Stimulated activated CD4-positive, alpha-beta T cell treated with anti-CD3 and anti-CD28 coated beads, Interleukin-1b, Interleukin-23, amount 100 ng/mL, for 24 hours (primary cell): ENCODE data around the gene CCR3.
"Not testable (repeated sequence)": the region's sequence is repeated elsewhere in the genome, so short reads cannot be mapped to it uniquely, and the experiment has no call there.

Experiments
- DNase-seq, 4 experiments: peaks; one replicate each; pipeline ENCODE4 v3.0.0-alpha.2; 2020; ENCODE audit warnings: low read depth in 4 of 4, low spot score in 1 of 4

CCR3 gene

DNA sequence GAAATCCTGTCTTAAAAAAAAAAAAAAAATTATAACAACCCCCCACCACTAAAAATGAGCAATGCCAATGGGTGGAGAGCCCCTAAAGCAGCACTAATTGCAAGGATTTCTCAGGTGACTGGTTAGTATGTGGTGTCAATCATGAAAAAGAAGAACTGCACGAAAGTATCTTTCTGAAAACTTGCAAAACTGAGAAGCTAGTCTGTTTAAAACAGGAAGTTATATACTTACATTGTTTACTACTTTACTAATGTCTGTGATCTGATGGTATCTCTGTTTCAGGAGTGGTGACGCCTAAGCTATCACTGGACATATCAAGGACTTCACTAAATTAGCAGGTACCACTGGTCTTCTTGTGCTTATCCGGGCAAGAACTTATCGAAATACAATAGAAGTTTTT lies at the start of gene CCR3:
Gene CCR3 (plus strand): TSS at position 341 of the 400 bp plus-strand sequence. CDS start 22,699 bp downstream, outside the sequence.
- no peak for DNase-seq

DNA sequence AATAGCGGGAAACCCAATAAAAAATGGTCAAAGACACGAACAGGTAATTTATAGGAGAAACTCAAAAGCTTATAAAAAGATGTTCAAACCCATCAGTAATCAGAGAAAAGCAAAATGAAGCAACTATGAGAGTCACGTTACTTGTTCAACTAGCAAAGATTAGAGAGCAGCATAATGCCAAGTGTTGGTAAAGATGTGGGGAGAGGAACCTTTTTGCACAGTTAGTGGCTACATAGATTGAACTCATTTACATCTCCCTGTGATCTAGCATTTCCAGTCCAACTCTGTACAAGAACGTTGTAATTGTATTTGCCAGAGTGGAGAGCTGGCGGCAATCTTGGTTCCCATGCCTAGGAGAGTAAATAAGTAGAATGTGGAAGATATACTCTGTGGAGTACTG lies 49.3 kb upstream of the CCR3 start:
- DNase-seq = no peak

DNA sequence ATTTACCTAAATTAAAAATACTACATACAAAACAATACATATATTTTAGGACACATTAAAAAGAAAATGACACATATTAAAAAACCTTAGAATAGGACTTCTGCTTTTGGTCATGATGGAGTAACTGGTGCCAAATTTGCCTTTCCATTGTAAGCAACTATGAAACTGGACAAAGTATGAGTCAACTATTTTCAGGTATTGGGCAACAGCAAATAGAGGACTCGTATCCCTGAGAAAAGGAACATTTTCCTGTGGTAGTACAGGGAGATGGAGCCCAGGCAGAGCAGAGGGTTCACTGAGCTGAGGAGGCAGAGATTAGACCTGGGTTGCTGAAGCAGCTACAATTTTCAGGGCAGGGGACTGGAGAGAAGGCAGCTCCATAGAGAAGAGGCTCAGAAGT lies 48.8 kb upstream of the CCR3 start:
- no peak for DNase-seq

DNA sequence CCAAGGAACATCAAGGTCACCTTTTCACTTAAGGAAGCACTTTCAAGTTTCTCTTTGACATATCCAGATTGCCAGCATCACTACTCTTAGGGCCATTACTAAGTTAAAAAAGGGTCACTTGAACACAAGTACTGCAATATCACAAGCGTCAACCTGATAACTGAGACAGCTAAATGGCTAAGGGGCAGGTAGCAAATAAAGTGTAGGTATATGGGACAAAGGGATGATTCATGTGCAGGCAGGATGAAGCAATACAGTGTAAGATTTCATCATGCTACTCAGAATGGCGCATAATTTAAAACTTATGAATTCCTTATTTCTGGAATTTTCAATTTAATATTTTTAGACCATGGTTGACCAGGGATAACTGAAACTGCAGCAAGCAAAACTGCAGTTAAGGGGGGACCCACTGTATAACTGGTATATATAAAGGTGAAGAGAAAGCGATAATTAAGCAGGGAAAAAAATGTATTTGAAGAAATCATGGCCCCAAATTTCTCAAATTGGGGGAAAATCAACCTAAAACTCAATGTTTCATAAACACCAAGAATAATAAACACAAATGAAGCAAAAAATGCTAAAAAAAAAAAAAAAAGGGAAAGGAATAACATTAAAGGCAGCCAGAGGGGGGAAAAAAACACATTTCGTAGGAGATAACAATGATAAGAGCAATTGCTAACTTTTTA lies 47.2 kb upstream of the CCR3 start:
- no peak for DNase-seq

DNA sequence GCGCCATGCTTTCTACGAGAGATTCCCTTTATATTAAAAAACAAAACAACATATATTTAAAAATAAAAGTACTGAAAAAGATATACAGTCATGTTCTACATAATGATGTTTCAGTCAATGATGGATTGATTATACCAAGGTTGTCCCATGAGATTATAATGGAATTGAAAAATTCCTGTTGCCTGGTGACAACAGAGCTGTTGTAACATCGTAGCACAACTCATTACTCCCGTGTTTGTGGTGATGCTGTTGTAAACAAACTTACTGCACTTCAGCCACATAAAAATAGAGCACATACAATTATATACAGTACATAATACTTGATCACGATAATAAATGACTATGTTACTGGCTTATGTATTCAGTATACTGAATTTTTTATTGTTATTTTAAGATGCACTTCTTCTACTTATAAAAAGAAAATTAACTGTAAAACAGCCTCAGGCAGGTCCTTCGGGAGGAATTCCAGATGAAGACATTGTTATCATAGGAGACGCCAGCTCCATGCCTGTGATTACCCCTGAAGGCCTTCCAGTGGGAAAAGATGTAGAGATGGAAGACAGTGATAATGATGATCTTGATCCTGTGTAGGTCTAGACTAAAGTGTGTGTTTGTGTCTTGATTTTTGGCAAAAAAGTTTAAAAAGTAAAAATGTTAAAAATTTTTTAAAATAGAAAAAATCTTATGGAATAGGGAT lies 45.9 kb upstream of the CCR3 start:
- DNase-seq = no peak

DNA sequence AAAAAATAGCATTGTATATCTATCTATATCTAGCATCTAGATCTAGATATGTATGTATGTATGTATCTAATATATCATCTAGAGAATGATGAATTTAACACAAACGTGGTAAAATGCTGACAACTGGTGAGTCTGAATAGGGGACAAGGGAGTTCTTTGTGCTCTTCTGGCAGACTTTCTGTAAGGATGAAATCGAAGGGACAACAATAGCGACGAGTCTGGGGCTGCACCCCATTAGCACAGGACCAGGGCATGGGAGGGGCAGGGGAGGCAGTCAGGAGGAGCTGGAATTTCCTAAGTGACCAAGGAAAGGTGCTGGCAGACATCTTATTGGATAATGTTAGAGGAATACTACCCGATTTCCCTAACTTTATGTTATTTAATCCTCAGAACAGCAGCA lies 42.0 kb upstream of the CCR3 start:
- no peak for DNase-seq

DNA sequence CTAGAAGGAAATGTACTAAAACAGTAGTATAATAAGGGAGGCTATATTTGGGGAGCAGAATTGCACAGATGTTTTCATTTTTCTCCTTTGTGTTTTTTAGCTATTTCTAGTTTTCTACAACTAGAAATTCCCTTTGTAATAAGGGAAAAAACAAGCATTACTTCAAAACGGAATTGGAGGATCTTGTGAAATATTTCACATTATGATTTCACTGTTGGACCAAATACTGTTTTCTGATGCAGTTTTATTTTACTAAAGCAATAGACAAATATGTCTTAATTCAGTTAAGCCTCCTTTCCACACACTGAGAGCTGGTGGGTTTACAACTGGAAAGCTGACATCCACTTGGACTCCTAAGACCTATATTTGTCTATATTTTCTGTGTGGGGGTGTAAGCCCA lies 41.5 kb upstream of the CCR3 start:
- no peak for DNase-seq

DNA sequence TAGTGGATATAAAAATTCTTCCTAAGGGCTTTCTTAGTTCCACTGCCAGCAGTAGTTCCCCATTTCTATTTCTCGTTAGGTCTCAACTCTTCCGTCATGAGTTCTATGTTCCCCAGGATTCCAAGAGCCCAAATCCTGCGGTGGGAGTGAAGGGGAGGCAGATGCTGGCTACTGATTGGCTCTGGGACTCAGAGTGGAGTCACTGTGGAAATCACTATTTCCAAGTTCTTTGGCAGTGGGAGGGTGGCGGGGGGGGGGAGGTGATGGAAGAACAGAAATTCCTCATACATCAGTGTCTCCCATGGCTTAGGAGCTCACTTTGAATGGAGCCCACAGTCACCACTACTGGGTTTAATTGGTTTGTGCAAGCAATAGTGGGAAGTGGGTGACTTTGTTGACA lies 39.7 kb upstream of the CCR3 start:
- DNase-seq = no peak

DNA sequence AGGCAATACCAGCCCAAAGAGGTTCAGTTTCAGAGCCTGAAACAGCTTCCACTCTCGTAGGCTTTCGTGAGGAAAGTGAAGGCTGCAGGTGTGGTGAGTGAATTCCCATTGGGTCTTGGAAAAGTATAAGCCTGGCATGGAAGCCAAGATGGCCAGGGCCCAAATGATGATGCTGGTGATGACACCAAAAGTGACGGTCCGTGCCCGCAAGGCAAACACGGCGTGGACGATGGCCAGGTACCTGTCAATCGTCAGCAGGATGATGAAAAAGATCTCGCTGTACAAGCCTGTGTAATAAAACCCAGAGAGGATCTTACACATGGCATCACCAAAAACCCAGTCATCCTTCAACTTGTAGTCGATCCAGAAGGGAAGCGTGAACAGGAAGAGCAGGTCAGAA lies 38.6 kb upstream of the CCR3 start:
- DNase-seq = no peak

DNA sequence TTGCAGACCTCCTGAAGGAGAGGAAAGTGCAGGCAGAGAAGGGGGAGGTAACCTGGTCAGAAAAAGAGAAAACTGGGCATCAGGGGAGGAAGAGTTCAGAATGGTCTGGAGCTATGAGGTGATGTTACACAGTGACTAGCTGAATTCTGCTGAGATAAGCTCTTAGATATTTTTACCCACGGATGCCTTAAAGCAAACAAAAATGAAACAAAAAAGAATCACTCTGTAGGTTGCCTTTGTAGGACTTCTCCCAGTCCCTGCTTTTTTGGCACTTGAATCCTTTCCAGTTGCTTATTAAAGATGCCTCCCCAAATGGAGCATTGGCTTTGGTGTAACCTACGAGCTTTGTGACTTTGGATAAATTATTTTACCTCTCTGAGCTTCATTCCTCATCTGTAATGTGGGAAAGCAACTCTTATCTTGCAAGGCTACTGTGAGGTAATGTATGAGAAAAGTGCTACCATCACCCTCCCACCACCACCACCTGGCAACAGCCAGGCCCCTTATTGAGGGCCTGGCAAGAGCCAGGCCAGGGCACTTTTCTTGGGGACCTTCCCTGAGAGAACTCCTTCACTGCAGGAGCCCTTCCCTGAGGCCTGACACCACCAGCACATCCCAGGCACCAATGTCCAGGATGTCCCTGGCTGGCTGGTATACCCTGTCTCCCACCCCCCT lies 36.8 kb upstream of the CCR3 start:
- DNase-seq = no peak

DNA sequence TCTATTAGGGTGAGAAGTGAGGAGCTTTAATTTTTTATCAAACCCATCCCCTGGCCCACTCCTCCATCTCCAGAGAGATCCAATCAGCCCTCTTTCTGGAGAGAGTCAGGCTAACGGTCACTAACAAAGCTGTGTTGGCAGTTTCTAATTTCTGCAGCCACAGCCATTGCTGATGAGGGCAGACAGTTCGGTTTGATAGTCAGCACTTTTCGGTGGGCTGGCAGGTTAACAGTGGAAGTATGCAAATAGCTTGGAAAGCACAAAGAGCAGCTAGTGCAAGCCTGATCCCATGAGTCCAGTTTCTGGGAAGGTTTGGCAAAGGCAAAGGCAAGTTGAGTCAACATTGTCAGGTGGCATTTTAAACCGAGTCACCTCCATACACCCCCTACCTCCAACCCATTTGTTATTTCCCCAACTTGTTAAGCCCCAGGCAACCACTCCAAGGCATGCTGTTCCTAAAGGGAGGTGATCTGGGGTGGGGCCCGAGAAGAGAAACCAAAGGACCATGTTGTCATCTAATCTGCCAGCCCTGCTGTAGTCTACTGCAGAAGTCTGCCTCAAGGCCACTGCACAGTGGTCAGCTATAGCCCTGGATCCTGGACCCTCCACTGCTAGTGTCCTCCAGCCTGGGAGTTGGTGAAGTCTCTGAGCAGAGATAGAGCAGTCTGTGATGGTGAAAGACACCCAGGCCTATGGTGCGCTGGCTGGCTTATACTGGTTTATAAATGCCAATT lies 35.8 kb upstream of the CCR3 start:
- DNase-seq = no peak

DNA sequence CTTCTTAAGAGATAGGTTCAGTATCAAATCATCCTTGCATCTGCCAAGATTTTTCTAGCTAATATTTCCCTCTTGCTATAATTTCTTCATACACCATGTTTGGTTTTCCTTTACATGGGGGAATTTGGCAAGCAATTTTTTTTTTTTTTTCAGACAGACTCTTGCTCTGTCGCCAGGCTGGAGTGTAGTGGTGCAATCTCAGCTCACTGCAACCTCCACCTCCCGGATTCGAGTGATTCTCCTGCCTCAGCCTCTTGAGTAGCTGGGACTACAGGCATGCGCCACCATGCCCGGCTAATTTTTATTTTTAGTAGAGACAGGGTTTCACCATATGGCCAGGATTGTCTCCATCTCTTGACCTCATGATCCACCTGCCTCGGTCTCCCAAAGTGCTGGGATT lies 34.7 kb upstream of the CCR3 start:
- DNase-seq = not testable (repeated sequence)

DNA sequence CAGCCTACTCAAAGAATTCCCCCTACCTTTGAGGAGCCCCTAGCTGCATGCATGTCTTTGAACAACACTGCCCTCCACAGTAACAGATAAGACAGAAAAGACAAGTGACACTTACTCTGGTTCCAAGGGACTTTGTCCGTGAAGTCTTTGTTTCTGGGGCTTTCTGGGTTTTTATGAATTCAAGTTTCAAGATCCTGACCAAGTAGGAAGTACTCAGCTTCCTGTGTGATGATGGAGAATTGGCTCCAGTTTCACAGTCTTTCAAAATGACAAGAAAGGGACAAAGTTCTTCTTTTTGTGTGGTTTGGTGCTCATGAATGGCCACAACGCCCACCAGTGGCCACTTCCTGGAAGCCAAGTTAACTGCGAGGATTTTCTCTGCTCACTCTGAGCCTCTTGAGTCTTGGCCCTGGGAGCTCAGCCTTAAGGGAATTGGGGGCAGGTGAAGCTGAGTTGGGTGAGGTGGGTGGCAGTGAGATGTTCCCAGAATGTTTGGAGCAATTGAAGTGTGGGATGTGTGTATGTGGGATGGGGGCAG lies 34.0 kb upstream of the CCR3 start, which contains the start of gene CCR1:
Gene CCR1 (minus strand): TSS at position 147 of the 538 bp plus-strand sequence. CDS start 4,000 bp downstream, outside the sequence.
- DNase-seq = peak in 1 of 4 experiments; percentile 21

DNA sequence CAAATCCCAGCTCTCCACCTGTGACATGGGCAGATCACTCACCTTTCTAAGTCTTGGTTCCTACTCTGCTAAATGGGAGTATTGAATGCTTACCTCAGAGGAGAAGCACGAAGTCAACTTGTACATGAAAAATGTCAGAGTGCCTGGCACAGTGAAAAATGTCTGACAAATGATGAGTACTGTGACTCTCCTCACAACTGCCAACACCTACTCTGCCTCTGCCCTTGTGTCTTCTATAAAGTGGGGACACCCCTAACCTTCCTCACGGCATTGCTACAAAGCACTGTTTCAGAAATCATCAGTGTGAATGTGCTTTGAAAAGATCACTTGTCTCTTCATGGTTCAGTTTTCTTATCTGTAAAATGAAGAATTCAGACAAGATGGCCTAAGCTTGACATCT lies 33.2 kb upstream of the CCR3 start:
- no peak for DNase-seq

DNA sequence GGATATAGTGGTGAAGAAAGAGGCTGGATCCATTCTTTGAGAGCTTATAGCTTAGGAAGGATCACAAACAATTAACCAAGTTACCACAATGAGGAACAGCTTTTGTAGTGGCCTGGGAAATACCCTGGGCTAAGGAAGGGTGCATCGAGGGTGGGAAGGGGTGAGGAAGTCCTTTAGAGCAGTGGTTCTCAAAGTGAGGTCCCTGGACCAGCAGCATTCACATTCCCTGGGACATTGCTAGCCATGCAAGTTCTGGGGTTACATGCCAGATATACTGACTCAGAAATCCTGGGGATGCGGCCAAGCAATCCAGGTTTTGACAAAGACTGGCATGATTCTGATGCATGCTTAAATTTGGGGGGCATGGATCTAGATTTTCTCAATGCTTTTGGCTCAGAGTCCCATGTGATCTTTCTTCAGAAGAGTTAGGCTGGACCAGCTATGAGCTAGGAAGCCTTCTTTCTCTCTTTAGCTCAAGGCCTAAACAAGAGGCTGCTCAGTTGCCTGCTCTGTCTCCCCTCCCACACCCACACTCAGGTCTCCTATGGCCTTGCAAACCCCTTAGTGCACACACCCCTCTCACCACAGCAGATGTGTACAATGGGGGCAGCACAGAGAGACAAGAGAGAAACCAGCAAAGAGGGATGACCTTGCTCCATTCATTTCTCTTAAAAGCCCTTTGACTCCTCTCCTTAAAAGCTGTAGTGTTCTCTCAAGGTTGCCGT lies 32.4 kb upstream of the CCR3 start:
- no peak for DNase-seq

DNA sequence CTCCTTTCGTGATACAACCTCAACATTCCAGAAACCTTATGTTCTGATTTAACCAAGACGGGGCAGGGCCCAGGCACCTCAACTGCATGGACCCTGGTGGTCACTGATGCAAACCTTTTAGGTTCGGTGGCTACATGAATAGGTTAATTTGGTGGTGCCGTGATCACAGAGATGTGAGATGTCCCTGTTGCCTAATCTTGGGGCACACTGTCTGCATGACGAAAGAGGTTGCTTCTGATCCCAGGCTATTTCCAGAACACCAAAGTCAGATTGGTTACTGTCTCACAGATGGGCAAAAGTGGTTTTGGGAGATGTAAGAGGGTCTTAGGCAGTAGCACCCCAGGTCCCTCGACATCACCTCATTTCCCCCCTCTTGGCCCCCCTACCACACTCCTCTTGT lies 30.2 kb upstream of the CCR3 start:
- no peak for DNase-seq

DNA sequence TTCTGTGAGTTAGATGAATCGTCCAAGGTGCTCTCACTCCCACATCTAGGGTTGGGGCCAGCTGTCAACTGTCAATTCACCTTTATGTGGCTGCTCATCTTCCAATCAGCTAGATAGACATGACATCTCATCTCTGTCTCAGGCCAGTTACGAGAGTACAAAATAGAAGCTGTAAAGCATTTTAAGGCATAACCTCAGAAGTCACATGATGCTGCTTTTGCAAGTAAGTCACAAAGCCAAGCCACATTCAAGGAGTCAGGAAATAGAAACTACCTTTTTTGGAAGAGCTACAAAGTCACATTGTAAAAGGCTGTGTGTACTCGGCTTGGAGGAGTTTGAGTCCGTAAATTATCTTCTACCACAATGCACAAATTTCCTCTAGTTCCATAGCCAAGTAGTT lies 29.1 kb upstream of the CCR3 start:
- no peak for DNase-seq

DNA sequence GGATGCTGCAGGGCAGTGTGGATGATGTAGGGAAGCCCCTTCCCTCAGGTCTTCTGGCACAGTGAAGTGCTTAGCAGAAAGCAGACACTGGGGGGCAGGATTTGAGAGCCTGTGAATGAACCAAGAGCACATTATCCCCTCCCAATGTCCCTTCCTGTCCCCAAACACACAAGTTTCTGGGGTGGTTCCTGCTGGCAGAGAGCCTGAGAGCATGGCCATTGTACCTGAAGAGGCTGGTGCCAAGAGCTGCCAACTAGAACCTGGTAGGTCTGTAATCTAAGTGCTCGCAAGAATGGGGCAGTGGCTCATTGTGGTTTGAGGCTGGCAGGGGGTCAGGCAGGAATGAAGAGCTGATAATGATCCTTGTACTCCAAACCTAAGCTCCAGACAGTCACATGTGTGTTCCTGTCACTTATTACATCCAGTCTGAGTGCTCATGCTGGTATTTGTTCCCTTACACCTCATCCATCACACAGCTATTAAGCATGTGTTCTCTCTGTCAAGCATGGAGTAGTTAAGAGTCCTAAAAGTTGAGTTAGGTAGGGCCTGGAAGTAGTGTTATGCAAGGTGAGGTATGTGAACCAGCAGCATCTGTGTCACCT lies 27.4 kb upstream of the CCR3 start:
- no peak for DNase-seq

DNA sequence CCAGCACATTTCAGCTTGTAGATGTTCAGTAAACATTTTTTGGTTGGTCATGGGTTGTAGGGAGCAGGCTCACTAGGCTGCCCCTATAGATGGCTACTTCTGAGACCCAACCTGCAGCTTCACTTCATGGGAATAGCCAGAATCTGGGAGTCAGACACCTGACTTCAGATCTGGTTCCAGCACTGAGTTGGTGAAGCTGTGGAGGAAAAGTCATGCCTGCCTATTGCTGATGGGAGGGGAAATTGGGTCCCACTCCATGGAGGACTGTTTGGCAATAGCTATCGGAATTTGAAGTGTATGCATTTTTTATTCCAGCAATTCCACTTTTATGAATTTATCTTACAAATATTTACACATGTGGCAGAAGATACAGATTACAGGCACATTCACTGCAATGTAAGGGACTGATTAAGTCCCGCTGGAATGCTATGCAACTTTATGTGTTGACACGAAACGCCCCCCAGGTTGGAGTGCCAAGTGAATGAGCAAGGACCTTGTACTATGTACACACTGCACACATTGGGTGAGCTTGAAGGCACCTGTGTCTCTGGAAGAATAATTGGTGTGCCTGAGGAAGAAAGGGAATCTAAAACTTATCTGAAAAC lies 26.3 kb upstream of the CCR3 start:
- no peak for DNase-seq

DNA sequence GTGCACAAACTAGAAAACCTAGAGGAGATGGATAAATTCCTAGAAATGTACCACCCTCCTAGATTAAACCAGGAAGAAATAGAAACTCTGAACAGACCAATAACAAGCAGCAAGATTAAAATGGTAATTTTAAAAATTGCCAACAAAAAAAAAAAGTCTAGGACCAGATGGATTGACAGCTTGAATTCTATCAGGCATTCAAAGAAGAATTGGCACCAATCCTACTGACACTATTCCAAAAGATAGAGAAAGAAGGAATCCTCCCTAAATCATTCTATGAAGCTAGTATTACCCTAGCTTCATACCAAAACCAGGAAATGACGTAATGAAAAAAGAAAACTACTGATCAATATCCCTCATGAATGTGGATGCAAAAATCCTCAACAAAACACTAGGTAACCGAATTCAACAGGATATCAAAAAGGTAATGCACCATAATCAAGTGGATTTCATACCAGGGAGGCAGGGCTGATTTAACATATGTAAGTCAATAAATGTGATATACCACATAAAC lies 24.0 kb upstream of the CCR3 start:
- no peak for DNase-seq
